Natural killer cell (primary cell): ENCODE measurements around the gene MCM3AP. TPM values are rescaled to one million over a fixed set of nuclear protein-coding genes. Genes with fewer than 3 reads are reported as not detected.

ENCODE experiments used
- ATAC-seq, 3 donors: fragments of 150-1000 bp in 2 of 3; fragments of 200-7000 bp in 1 of 3; cut with Tn5 transposase; 1 replicate in 1 of 3; 2 replicates in 2 of 3; pipeline ENCODE4 v1.10.0; 2021; ENCODE audit warnings: mild to moderate bottlenecking in 2 of 3, moderate library complexity in 2 of 3
- DNase-seq, 2 donors: peaks; one replicate each; pipeline versions ENCODE4 v3.0.0 to v3.0.0-alpha.2; 2013 to 2021; ENCODE audit warnings: mixed read lengths in 1 of 2
- H3K27ac ChIP-seq: one replicate; pipeline ENCODE4 v1.5.1; 2013; ENCODE audit warnings: mild to moderate bottlenecking, low read length
- H3K27me3 ChIP-seq: one replicate; pipeline ENCODE4 v1.6.1; 2013; ENCODE audit warnings: low read length; ENCODE audit not compliant: control insufficient read depth, insufficient read depth
- H3K36me3 ChIP-seq: one replicate; pipeline ENCODE4 v1.6.1; 2013; ENCODE audit warnings: low read length; ENCODE audit not compliant: control insufficient read depth, insufficient read depth
- H3K4me1 ChIP-seq: one replicate; pipeline ENCODE4 v1.6.1; 2013; ENCODE audit warnings: low read length; ENCODE audit not compliant: control insufficient read depth, insufficient read depth
- H3K4me3 ChIP-seq: one replicate; pipeline ENCODE4 v1.5.1; 2013; ENCODE audit warnings: low read length
- H3K9me3 ChIP-seq: one replicate; pipeline ENCODE4 v1.6.1; 2013; ENCODE audit warnings: low read length; ENCODE audit not compliant: control insufficient read depth, insufficient read depth
- H3K27ac Mint-ChIP-seq, 2 donors: one replicate each; pipeline ENCODE4 v1.8.0; 2022; ENCODE audit warnings: mild to moderate bottlenecking in 2 of 2, mixed read lengths in 2 of 2, moderate library complexity in 1 of 2
- H3K27me3 Mint-ChIP-seq, 2 donors: one replicate each; pipeline ENCODE4 v1.8.0; 2022; ENCODE audit warnings: low read depth in 2 of 2, mixed read lengths in 2 of 2
- H3K36me3 Mint-ChIP-seq: one replicate; pipeline ENCODE4 v1.8.0; 2022; ENCODE audit warnings: mixed read lengths
- H3K4me1 Mint-ChIP-seq, 2 donors: one replicate each; pipeline ENCODE4 v1.8.0; 2022; ENCODE audit warnings: mixed read lengths in 2 of 2
- H3K4me3 Mint-ChIP-seq: one replicate; pipeline ENCODE4 v1.8.0; 2022; ENCODE audit warnings: mild to moderate bottlenecking, moderate library complexity, mixed read lengths
- H3K9me3 Mint-ChIP-seq, 2 donors: one replicate each; pipeline ENCODE4 v1.8.0; 2022; ENCODE audit warnings: mixed read lengths in 2 of 2
- CTCF ChIP-seq: fragments of 200-600 bp; IDR thresholded peaks from one replicate; pipeline ENCODE4 v1.8.0; 2022; ENCODE audit warnings: antibody characterized with exemption
- WGBS: methylation state at CpG from one replicate; pipeline ENCODE4 v1.1.7; 2013; ENCODE audit warnings: missing lambda C conversion rate; ENCODE audit not compliant: insufficient coverage; 5-methylcytosine and 5-hydroxymethylcytosine counted together
- intact Hi-C: fragments of 100-400 bp; cut with micrococcal nuclease; formaldehyde crosslinking; loops from one replicate; pipeline ENCODE4 v1.14.2; 2022
- total RNA-seq, 4 donors: library from RNA; stranded (reverse); fragments of 120-200 nt in 1 of 4; gene quantifications; one replicate each; pipeline versions ENCODE4 v1.2.3 to v1.2.4, GENCODE V29; 2013 to 2022

The MCM3AP gene
- total RNA-seq, 3 donors from 2014 or later (not counting 1 experiment from before 2014, with no cell fraction given) = 143 to 172 (median 159) TPM

DNA sequence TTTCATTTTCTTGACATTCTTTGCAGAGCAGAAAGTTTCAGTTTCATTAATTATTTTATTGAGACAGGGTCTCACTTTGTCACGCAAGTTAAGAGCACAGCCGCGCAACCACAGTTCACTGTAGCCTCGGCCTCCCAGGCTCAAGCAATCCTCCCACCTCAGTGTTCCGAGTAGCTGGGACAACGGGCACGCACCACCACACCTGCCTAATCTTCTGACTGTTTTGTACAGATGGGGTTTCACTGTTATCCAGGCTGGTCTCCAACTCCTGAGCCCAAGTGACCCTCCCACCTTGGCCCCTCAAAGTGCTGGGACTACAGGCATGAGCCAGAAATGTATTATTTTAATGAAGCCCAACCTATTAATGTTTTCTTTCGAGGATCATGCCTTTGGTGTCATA is 98.2 kb downstream of the MCM3AP start:
- H3K27me3 ChIP-seq = no peaks in the 10 kb centered on the region
- no peak for DNase-seq
- WGBS = 96% methylated on average over 8 of the region's 8 CpGs
- Mint-ChIP-seq H3K36me3 (no peaks in the 10 kb centered on the region), H3K27ac (no peak overlapping the region), H3K27me3 (no peaks in the 10 kb centered on the region), H3K9me3 (no peaks in the 10 kb centered on the region), H3K4me1 (no peaks in the 10 kb centered on the region), H3K4me3 (no peak overlapping the region)
- no peaks in the 10 kb centered on the region for H3K9me3 ChIP-seq
- TF ChIP-seq CTCF = no peak
- H3K4me1 ChIP-seq = peaks cover 16% of the 10 kb centered on the region
- intact Hi-C loops = no loop called here
- H3K27ac ChIP-seq = no peak overlapping the region
- no peak overlapping the region for H3K4me3 ChIP-seq
- H3K36me3 ChIP-seq = peaks cover under 1% of the 10 kb centered on the region
- no peak for ATAC-seq

DNA sequence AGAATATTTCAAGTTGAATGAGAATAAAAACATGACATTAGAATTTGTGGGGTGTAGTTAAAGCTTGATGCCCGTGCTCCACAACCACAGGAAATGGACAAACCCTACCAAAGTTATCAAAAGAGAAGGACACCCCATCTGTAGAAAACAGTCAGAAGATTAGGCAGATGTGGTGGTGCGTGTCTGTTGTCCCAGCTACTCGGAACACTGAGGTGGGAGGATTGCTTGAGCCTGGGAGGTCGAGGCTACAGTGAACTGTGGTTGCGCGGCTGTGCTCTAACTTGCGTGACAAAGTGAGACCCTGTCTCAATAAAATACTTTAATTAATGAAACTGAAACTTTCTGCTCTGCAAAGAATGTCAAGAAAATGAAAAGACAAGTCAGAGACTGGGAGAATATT is 99.7 kb downstream of the MCM3AP start:
- no peak overlapping the region for H3K27ac ChIP-seq
- H3K9me3 Mint-ChIP-seq = no peaks in the 10 kb centered on the region
- no peaks in the 10 kb centered on the region for H3K27me3 Mint-ChIP-seq
- no peaks in the 10 kb centered on the region for H3K36me3 ChIP-seq
- H3K27ac Mint-ChIP-seq = peak overlapping the region; percentile 82 to 87
- H3K4me3 Mint-ChIP-seq = no peak overlapping the region
- intact Hi-C loops = loop anchor here (2.0 kb wide), 1 partner anchor 43 kb away; the partner anchor contains the start of gene LSS
- DNase-seq = no peak
- no peaks in the 10 kb centered on the region for H3K9me3 ChIP-seq
- H3K36me3 Mint-ChIP-seq = no peaks in the 10 kb centered on the region
- TF ChIP-seq CTCF = no peak
- WGBS = 78% methylated on average over 6 of the region's 7 CpGs
- no peak overlapping the region for H3K4me3 ChIP-seq
- peaks cover 16% of the 10 kb centered on the region for H3K4me1 ChIP-seq
- H3K4me1 Mint-ChIP-seq = no peaks in the 10 kb centered on the region
- no peaks in the 10 kb centered on the region for H3K27me3 ChIP-seq
- ATAC-seq = no peak

Other genes with a start within 250 kb of the MCM3AP start
- 100 to 1,000 TPM in 1 of 3 donors, 10 to 100 TPM in 2; 93.9 to 110 (median 97.2) TPM for gene COL6A2, start 187.5 kb downstream of the MCM3AP start, total RNA-seq
- gene FTCD, start 130.0 kb downstream of the MCM3AP start, total RNA-seq = under 1 TPM in 1 of 3 donors, not detected in 2; 0.34 TPM
- 1 to 10 TPM in 2 of 3 donors, under 1 TPM in 1; 0.18 to 4.0 (median 2.7) TPM for gene SPATC1L, start 101.2 kb downstream of the MCM3AP start, total RNA-seq
- 10 to 100 TPM; 59.9 to 82.2 (median 62.7) TPM for gene LSS, start 56.8 kb downstream of the MCM3AP start, total RNA-seq
- 10 to 100 TPM; 10.8 to 13.7 (median 12.7) TPM for gene YBEY, start 731 bp upstream of the MCM3AP start, total RNA-seq
- 1 to 10 TPM; 4.0 to 8.9 (median 5.2) TPM for gene C21orf58, start 38.3 kb upstream of the MCM3AP start, total RNA-seq
- gene PCNT, start 38.5 kb upstream of the MCM3AP start, total RNA-seq = 10 to 100 TPM; 83.6 to 94.9 (median 84.0) TPM
- gene DIP2A, start 173.3 kb upstream of the MCM3AP start, total RNA-seq = 100 to 1,000 TPM; 166 to 308 (median 170) TPM